GM18505 (cell line): ENCODE measurements around the gene MEOX1.
"Not testable (repeated sequence)": the region's sequence is repeated elsewhere in the genome, so short reads cannot be mapped to it uniquely, and the experiment has no call there.

Experiments used
- ATAC-seq: cut with Tn5 transposase; IDR thresholded peaks from one replicate; pipeline ENCODE4 v1.9.1; 2021; ENCODE audit not compliant: unreplicated experiment
- POLR2A ChIP-seq: IDR thresholded peaks from 4 replicates; pipeline ENCODE4 v1.6.1; 2011; ENCODE audit warnings: borderline replicate concordance; ENCODE audit not compliant: insufficient read depth, insufficient read length; ENCODE audit errors: extremely low read depth

The MEOX1 gene

DNA sequence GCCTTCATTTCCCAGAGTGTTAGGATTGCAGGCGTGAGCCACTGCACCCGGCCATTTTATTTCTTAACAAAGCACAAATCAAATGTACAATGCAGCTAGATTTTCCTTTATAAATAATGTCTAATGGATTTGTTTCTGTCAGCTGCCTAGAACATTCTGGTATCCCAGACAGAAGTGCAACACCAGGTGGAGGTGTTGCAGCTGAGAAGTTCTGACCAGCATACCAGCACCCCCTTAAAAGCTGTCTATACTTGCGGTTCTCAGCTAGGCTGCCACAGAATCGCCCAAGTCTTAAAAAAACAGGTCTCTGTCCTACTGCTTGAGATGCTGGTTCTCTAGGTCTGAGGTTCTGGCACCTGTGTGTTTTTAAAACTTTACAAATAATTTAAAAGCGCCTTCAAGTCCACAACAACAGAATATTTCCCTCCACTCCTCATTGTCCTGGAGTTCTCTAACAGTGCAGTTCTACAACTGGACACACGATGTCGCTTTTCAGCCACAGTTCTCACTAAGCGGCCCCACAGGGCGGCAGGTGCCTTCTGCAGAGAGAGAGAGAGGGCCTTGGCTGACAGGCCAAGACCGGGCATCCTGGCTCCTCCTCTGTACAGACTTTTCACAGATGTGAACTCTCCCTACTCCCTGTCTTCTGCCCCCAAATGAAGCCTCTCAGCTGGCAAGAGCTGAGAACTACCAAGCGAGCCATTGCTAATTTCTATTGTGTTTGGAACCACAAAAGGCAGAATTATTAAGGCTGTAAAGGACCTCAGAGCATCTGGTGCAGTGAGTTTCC, 32.6 kb upstream of the MEOX1 start:
- no peak for ATAC-seq

DNA sequence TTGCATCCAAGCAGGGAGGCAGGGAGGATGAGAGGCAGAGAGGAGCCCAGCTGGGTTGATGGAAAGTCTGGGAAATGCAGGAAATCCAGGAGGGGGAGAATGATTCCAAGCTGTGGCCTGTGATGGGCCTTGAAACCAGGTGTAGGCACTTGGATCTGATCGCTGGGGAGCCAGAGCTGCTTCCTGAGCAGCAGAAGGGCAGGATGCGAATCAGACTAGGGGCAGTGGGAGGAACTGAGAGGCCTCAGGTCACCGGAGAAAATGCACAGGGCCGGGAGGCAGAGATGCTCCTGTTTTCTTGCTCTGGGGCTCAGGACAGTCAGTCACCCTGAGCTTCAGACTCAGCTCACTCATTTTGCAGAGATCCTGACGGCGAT, 29.6 kb upstream of the MEOX1 start:
- TF ChIP-seq POLR2A, result no peak
- ATAC-seq, result no peak

More for the DNA sequence above, 32.6 kb upstream of the MEOX1 start:
- no peak for TF ChIP-seq POLR2A

DNA sequence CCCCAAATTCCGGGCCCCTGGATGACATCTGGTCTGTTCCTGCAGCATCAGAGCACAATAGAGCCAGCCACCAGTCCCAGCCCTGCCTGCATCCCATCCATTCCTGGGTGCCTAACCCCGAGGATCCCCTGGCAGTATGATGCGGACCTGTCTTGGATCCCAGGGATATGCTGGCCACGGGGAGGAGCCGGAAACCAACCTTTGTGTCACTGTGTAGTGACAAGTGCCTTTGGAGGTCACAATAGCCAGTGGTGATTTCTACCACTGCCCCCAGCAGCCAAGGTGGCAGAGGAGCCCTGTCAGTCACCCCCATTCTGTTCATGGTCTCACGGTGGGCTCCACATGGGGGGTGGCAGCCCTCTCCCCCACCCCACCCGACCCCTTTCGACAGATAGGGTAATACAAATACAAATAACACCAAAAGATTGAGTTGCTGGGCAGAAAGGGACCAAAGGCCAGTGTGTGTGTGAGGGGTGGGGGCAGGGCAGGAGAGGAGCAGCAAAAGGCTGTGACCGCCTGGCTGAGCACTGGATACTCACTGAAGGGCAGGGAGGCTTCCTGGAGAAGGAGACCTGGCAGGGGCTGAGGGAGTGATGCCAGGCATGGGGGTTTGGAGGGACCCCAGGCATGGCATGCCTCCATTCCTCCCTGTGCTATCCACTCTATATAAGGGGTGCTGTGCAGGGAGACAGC, 29.0 kb upstream of the MEOX1 start:
- ATAC-seq, result no peak
- no peak for TF ChIP-seq POLR2A

- no peak for TF ChIP-seq POLR2A
- ATAC-seq, result no peak
Observed at GRCh38 chr17:43689814-43690213, 28.1 kb upstream of the MEOX1 start.

- TF ChIP-seq POLR2A, result no peak
- ATAC-seq, result no peak
Observed at GRCh38 chr17:43689131-43689530, 27.4 kb upstream of the MEOX1 start.

GRCh38 chr17:43686957-43687356, 25.2 kb upstream of the MEOX1 start:
- not testable (repeated sequence) for ATAC-seq

GRCh38 chr17:43683928-43684653, 22.4 kb upstream of the MEOX1 start:
- no peak for TF ChIP-seq POLR2A
- ATAC-seq, result no peak

- no peak for ATAC-seq
- TF ChIP-seq POLR2A, result no peak
Observed at GRCh38 chr17:43680461-43680860, 18.7 kb upstream of the MEOX1 start.

- no peak for TF ChIP-seq POLR2A
- no peak for ATAC-seq
Observed at GRCh38 chr17:43679911-43680310, 18.2 kb upstream of the MEOX1 start.

DNA sequence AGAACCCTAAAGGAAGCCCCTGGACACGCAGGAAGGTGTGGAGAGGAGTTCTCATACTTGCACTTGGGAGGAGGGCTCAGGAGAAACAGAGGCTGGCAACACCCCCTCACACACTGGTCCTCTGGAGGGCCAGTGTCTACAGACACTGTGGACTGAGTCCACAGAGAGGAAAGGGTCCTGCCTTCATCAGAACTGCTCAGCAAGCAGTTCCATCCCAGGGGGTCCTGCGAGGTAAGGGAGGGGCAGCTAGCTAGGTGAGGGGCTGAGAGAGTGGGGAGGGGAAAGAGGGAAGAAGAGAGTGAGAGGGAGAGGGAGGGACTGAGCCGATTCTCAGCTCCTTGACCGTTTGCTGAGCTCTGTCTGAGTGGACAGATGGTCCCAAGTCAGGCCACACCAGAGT, 17.7 kb upstream of the MEOX1 start:
- no peak for ATAC-seq
- no peak for TF ChIP-seq POLR2A

- ATAC-seq, result no peak
- TF ChIP-seq POLR2A, result no peak
Observed at GRCh38 chr17:43676471-43676870, 14.7 kb upstream of the MEOX1 start.

GRCh38 chr17:43674394-43674793, 12.7 kb upstream of the MEOX1 start:
- TF ChIP-seq POLR2A, result no peak
- no peak for ATAC-seq

DNA sequence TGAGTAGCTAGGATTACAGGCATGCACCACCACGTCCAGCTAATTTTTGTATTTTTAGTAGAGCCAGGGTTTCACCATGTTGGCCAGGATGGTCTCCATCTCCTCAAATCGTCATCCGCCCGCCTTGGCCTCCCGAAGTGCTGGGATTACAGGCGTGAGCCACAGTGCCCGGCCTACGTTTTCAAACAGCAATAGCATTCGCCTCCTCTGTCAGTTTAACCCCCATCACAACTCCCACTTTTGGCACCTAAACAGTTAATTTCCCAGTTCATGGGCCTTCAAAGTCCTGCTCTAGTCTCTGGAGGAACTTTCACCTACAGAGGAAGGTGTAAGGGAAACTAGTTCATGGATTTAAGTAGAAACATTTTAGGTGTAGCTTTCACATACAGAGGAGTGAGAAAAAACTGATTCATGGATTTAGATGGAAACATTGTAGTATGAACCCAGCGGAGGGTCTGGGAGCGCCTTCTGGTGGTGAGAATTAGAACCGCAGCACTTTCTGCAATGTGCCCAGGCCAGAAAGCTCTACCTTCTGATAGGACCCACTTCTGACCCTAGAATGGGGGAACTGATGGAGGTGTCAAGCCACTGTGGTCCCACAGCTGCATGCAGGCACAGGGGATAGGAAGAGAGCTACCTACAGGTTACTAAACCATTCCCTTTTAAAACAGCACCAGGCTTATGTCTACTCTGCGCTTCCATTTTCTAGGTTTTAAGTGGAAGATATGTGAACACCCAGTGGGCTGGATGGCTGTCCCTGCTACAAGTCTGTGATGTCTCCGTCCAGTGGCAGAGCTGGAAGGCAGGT, 12.0 kb upstream of the MEOX1 start:
- no peak for TF ChIP-seq POLR2A
- ATAC-seq, result no peak
